C1 segment of cervical spinal cord (tissue), 14 donors: ENCODE measurements around the gene AATK.
"Not testable (repeated sequence)": the region's sequence is repeated elsewhere in the genome, so short reads cannot be mapped to it uniquely, and the experiment has no call there.

Experiments used
- DNase-seq, 14 donors: peaks; one replicate each; lab custom pipeline; 2025; lab: John Stamatoyannopoulos, UW

Gene AATK

DNA sequence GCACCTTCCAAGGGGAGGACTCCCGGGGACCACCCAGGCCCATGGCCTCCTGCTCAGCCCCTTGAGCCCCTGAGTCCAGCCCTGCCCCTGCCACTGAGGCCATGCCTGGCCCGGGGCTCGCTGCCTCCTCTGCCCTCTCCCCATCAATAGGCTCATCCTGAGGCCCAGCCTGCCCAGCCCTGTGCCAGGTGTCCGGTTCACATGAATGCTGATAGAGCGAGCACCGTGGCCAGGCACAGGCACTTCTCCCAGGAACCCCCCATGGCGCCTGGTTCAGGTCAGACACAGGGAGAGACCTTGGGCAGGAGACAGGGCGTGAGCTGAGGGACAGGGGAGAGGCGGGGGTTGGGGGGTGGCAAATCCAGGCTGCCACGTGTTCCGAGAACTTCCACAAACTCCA lies 3.5 kb downstream of the AATK start:
- DNase-seq: no peak

DNA sequence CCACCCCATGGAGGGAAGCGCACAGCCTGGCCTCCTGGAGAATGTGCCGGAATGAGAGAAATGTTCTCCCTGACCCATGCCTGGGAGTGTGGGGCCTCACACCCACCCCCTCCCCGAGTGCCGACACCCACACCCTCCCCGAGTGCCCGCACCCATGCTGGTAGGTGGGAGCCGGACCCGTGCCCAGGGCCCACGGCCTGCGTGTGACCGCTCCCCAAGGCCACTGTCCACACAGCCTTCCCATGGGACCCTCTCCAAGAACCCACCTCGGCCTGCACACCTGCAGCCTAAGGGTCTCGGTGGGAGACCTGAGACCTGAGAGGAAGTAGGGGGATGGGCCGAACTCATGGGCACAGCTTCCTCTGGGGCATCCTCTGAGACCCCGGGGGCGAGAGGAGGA lies 4.0 kb downstream of the AATK start:
- no peak for DNase-seq

DNA sequence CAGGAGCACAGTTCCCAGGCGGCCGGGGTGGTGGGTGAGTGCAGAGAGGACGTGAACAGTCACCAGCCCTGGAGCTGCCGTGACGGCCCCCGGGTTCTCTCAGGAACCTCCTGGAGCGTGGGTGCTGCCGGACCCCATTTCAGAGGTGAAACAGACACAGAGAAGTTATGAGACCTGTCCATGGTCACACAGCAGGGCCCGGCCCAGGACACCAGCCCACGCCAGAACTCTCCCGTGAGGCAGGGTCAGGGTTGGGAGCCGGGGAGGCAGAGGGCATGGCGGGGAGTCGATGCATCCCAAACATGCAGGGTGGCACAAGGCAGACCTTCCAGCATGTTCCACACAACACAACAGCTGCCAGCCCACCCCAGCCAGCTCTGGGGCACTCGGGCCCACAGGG lies 4.5 kb downstream of the AATK start:
- DNase-seq: no peak

- DNase-seq: no peak
Observed at GRCh38 chr17:81160747-81161453, 5.1 kb downstream of the AATK start.

GRCh38 chr17:81160306-81160705 lies 5.7 kb downstream of the AATK start:
- peak in 6 of 14 donors; percentile 14 to 50 (median 22) for DNase-seq

DNA sequence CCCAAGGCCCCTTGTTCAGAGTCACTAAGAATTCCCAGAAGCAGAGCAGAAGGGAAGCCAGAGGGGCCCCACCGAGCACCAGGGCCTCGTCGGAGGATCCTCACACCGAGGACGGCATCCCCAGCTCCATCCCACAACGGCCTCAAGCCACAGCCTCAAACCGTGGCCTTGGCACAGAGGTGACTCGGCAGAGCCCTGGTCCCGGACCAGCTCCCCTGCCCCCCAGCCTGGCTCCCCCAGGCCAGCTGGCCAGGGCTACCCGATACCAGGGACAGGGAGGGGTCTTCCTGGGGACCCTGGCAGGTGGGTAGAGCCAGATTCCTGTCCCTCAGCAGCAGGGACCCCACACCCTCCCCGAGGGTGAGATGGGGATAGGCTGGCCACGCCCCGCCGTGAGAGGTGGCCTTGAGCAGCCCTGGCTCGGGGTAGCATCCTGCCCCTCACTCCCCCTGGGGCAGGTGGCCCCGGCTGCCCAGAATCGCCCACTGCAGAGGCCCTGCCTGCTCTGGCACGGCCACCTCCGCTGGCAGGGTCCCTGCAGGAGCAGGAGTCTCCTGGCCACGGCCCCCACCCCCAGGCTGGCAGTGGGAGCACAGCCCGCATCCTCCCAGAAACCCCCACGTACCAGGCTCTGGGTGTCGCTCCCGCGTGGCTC lies 6.3 kb downstream of the AATK start:
- no peak for DNase-seq

DNA sequence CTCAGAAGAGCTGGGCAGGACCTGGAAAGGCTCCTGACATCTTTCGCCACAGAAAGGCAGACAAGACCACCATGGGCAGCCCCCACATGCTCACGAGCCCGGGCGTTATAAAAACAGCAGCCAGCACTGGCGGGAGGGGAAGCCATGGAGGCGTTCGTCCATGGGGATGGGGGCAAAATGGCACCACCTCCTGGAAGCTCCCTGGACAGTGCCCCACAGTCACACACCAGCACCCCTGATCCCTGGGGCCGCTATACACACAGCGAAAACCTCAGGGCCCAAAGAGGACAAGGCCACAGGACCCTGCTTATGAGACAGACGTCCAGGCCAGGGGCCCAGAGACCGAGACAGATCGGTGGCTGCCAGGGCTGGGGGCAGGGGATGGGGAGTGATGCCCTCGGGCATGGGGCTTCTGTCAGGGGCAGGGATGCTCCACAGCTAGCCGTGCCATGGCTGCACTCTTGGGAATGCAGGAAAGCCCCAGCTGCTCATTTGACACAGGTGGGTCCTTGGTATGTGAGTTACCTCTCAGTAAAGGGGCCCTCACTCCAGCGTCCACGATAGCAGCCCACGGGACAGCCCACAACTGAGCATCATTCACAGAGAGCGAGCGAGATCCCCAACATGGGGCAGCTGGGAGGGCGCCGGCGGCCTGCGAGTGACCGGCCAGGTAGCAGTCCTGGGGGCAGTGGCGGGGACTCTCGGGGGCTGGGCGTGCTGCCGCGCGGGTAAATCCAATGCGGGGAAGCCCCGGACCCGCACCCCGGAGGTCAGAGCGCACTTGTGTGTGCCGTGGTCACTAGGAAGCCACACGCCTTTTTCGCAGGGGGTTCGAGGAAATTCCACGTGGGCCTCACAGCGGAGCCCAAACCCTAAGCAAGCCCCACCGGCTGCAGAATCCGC lies 7.1 kb downstream of the AATK start:
- no peak for DNase-seq

DNA sequence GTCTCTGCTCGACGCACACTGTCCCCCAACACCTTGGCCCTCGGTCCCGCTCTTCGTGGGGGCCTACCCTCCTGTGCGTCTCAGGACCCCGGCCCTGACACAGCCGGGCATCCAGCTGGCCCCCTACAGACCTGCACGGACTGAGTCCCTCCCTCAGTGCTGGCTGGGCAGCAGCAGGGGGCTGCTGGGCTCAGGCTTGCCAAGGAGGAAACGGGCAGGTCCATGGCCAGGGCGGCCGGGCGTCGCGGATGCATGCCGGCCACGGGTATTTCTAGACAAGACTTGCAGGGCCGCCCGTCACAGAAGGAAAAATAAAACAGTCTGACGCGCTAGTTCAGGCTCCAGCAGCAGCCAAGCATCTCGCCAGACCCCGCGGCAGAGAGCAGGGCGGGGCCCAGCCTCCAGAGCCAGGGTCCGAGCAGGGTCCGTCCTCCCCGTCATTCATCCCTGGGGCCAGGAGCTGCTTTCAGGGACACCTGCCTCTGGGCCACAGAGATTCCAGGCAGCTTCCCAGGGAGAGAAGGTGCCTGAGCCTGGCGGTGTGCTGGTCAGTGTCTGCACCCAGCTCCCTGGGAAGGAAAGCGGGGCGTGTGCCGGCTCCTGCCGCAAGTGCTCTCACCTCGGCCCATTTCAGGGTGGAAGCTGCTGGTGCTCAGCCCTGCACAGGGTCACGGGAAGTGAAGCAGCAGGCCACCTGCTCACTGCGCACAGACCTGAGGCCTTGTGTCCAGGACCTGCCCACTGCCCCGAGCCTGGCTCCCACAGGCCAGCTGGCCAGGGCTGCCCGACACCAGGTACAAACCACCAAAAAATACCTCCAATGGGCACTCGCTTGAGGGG lies 8.0 kb downstream of the AATK start:
- no peak for DNase-seq

- DNase-seq: no peak
Observed at GRCh38 chr17:81156866-81157805, 8.9 kb downstream of the AATK start.

DNA sequence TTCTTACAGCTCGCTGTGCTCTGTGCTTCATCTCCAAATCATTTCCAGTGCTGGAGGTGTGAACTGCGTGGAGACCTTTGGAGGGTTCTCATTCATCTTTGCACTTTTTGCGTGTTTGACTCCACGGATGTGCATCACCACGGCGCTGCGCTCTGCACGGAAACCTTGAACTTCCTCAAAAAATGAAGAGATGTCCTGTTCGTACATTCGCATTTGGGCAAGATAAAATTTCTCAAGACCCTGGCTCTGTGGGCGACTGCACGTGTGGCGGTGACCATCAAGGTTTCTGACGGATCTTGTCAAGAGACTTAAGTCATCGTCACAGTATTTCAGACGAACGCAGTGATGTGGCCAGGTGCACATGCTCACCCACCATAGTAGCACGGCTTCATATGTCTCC lies 11.1 kb downstream of the AATK start:
- no peak for DNase-seq

GRCh38 chr17:81154016-81154415 lies 12.0 kb downstream of the AATK start:
- not testable (repeated sequence) for DNase-seq

- peak in 8 of 14 donors; percentile 50 to 81 (median 64) for DNase-seq
Observed at GRCh38 chr17:81153340-81153803, 12.6 kb downstream of the AATK start.

- DNase-seq: no peak
Observed at GRCh38 chr17:81152288-81152828, 13.7 kb downstream of the AATK start.

- no peak for DNase-seq
Observed at GRCh38 chr17:81151278-81151677, 14.7 kb downstream of the AATK start.

- no peak for DNase-seq
Observed at GRCh38 chr17:81150377-81151077, 15.5 kb downstream of the AATK start.

- DNase-seq: no peak
Observed at GRCh38 chr17:81148986-81149533, 17.0 kb downstream of the AATK start.

- DNase-seq: no peak
Observed at GRCh38 chr17:81148571-81148970, 17.4 kb downstream of the AATK start.

GRCh38 chr17:81147701-81148100 lies 18.3 kb downstream of the AATK start:
- DNase-seq: no peak

DNA sequence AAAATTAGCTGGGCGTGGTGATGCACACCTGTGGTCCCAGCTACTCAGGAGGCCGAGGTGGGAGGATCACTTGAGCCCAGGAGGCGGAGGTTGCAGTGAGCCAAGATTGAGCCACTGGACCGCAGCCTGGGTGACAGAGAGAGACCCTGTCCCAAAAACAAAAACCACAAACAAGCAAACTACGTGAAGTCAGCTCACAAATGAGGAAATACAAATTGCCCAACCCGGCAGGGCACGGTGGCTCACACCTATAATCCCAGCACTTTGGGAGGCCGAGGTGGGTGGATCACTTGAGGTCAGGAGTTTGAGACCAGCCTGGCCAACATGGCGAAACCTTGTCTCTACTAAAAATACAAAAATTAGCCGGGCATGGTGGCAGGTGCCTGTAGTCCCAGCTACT lies 19.8 kb downstream of the AATK start:
- not testable (repeated sequence) for DNase-seq
